ENCODE measurements around the gene MAP4K4.

DNA sequence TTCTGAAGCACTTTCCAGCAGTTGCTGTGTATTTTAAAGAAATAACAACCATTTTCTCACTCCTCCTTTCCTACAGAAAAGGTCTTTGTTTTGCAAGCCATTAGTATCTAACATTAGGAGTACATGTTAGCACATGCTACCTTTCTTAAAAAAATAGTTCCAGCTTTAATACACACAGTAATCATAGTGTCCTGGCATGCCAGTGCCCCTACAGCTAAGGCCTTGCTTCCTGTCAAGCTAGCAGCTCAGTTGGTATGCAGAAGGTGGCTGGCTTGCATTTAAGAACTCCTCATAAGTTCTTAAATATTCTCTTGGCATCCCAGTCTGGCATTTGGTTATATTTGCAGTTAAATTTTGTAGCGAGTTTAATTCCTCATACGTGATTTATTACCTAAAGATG is 152.9 kb downstream of the MAP4K4 start:
- TF ChIP-seq, protein P1, sequence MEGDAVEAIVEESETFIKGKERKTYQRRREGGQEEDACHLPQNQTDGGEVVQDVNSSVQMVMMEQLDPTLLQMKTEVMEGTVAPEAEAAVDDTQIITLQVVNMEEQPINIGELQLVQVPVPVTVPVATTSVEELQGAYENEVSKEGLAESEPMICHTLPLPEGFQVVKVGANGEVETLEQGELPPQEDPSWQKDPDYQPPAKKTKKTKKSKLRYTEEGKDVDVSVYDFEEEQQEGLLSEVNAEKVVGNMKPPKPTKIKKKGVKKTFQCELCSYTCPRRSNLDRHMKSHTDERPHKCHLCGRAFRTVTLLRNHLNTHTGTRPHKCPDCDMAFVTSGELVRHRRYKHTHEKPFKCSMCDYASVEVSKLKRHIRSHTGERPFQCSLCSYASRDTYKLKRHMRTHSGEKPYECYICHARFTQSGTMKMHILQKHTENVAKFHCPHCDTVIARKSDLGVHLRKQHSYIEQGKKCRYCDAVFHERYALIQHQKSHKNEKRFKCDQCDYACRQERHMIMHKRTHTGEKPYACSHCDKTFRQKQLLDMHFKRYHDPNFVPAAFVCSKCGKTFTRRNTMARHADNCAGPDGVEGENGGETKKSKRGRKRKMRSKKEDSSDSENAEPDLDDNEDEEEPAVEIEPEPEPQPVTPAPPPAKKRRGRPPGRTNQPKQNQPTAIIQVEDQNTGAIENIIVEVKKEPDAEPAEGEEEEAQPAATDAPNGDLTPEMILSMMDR (IDR thresholded peaks at IDR 0.05; ENCODE audit: low read length), result no peak
- TF ChIP-seq EZH2phosphoT487 (IDR thresholded peaks at IDR 0.05; ENCODE audit: low read length), result no peak
